Measurements from ENCODE around the gene JRKL.

The JRKL gene

GRCh38 chr11:96389720-96390487, at the start of gene JRKL, which contains the start of gene CCDC82:
Gene JRKL (plus strand): TSS chr11:96390013. CDS start chr11:96390650, 637 bp downstream.
Gene CCDC82 (minus strand): TSS chr11:96389912. CDS start chr11:96384747, 5,165 bp downstream.
- DNase-seq: peak; percentile 94

DNA sequence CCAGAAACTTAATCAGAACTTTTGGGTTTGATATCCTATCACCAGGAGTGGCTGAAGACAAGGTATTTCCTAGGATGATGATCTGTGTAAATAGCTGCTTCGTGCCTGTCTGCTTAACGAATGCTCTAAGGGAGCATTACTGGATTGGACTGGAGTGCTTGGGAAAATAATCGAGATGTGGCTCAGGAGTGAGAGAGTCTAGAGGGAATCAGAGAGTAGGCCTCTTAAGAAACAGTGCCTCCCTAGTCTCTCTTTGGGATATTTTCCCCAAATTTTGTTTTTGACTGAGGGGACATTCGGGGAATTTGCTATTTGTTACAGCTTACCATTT, 49.3 kb upstream of the JRKL start:
- DNase-seq: no peak

DNA sequence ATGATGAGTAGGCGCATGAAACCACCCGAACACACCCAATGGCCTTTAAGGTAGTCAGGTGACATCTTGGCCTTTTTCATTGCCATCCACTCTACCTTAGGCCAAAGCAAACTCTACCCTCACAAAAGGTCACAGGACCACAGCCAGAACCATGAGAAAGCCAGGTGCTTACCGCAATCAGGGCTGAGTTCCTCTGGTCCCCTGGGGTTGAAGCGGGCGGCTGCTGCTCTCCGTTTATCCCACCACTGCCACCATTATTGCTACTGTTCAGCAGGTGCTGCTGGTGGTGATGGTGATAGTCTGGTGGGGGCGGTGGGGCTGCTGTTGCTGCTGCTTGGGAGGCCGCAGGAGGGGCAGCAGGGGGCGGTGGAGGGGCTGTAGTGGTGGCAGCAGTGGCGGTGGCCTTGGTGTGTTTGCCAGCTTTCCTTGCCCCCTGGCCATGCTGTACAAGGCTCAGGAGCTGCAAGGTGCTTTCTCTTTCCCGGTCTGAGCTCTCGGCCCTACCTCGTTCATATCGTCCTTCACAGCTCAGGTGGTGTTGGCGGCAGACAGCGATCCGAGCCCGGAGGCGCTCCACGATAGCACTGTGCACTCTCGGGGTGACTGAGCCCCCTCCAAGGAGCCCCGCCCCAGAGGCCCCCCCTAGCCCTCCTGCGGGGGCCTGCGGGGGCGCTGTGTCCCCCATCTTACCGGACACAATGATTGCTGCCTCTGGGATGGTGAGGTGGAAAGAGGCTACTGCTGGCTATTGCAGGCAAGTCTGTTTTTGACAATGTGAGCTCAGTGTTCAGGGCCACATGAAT, 48.4 kb upstream of the JRKL start:
- DNase-seq: peak; percentile 69

DNA sequence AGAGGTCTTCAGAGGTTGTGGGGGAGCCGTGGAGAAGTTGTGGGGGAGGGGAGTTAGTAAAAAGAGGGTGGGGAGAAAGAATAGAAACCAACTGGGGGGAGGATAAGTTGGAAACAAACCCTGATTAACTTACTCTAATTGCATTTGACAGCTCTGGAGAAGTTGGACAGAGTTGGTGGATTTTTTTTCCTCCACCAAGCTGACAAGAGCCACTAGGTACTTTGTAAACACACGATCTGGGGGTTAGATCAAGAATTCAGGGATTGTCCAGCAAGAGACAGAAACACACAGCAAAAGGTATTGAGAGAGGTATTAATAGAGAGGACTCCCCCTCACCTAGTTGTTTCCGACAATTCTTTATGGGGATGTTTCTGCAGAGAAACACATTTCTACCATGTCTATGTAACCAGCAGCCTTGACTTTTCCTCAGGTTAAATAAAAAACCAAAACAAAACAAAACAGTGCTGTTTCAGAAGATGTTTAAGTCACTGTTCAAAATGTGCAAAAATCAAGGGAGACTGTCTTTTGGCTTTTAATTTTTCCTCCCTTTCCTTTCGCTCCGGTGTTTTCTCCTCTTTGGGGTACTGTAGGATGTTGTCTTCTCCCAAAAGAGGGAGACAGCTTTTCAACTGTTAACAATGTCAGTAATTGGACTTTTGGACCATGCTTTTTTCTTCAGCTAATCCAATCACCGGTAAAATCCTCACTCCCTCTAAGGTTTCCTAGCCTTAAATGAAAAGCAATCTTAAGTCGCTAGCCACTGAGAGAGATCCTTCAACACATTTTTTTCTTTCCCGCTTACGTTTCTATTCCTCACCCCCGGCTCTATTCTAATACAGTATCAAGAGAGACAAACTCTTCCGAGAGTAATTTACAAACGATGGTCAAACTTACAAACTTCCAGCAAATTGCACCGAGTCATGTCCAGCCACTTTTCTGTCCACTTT, 47.5 kb upstream of the JRKL start:
- DNase-seq: no peak

DNA sequence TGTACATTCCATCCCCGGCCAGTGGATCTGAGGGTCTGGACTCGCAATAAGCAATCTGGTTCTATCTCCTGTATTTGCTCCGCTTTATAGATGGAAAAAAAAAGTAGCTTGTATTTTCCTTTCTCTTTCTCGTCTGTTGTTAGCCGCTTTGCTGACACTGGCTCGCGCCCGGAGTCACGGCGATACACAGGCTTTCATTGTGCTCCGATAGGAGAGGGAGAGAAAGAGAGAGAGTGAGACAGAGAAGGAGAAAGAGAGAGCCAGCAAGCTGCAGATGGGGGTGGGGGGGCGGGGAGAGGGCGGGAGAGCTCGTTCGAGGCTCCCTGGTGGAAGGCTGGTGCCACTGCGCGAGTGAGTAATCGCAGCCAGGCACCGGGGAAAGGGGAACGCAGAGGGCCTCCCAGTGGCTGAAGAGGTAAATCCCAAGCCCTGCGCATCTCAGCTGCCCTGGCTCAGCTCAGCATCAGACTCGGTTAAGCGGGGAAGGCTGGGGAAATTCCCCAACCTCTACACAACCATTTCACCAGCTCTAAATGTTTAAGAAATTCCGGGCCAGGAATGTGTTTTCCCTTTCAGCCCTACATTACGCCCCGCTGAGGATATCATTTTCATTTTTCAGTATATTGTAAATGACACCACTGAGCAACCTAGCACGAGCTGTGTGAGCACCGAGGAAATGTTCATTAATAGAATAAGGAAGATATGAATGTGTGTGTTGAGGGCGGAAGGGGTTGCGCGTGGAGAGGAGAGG, 46.7 kb upstream of the JRKL start, which contains the start of gene MAML2:
Gene MAML2 (minus strand): TSS at position 235 of the 751 bp plus-strand sequence. CDS start 1,300 bp downstream, outside the sequence.
- DNase-seq: peak; percentile 90

DNA sequence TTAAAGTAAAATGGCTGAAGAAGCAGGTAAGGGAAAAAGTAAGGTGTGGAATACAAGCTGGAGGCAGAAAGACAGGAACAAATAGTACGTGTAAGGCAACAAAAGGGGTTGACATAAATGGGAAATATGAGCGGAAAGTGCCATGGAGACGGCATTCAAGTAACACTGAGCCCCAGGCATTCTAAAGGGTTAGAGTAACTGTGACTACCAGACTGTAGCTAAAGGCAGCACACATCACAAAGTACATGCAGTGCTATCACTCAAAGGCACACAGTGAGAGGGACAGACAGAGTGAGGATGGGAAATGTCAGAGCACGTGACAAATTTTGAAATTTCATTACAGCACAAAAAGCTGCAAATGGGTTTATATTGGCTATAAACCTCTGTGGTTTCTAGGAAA, 33.0 kb upstream of the JRKL start:
- no peak for DNase-seq

DNA sequence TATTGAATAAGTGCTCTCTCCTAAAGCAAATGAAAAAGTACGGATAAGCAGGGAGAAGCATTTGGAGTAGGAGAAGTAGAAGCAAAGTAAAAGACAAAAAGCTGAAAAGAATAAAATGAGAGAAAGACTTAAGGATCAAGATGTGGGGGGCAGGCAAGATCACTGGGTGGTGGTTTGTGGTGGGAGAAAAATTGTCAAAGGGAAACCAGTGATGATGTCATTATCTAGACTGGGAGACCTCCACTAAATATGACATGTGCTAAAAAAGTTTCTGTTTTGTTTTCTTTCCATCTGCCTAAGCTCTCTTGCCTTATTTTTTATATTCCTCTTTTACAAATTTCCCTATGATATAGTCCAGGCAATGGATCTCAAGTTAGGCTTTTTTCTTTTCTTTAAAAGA, 32.0 kb upstream of the JRKL start:
- DNase-seq: no peak

- DNase-seq: no peak
Observed at GRCh38 chr11:96358321-96358720, 31.5 kb upstream of the JRKL start.

DNA sequence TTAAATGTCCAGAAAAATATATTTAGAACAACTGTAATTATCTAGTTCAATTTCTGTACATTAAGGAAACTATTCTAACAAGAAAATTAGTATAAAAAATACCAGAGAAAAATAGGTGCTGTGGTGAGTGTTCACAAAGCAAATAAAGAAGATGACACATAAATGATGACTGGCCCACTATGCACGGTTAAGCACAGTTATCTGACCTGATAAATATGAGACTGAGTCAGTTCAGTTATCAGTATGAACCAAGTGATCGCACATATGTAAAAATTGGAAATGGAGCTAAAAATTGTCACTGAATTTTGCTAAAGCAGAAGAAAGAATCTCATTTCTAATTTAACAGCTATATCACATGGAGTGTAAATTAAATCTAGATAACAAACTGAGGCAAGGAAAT, 28.0 kb upstream of the JRKL start:
- no peak for DNase-seq

DNA sequence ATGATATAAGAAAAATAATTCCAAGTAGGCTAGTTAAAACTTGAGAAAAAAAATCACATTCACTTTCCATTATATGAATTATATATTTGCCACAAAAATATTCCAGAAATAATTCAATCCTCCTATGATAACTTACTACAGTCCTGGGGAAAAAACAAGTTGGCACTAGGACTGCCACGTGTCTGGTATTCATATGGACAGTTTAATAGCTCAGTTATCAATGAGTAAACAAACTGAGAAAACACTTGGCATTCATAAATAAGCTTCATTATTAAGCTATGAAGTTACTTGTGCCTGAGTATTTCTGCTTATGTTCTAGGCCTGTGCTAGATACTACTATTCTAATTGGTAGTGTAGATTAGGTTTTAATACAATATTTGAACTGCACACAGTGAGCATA, 24.3 kb upstream of the JRKL start:
- no peak for DNase-seq

DNA sequence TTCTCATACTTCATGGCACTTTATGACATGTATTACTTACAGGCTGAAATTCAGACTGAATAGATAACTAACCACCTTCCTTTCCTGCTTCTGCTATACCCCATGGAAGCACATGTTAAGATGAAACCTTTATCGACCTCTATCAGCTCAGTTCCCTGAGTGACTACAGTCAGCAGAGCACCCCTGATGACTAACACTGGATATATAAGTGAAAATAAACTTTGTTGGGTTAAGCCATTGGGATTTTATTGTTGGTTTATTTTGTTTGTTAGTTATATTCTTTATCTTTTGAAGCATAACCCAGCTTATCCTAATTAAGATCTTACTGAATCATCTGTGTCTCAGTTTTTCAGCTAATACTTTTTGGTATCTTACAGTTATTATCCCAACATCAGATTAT, 23.8 kb upstream of the JRKL start:
- DNase-seq: no peak

DNA sequence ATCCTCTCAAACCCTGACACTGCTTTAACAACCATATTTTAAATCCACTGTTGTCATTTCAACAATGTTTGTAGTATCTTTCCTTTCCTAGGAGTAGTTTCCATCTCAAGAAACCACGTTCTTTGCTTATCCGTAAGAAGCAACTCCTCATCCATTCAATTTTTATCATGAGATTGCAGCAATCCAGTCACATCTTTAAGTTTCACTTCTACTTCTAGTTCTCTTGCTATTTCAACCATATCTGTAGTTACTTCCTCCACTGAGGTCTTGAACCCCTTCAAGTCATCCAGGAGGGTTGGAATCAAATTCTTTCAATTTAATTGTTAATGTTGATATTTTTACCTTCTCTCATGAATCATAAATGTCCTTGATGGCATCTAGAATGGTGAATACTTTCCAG, 22.5 kb upstream of the JRKL start:
- DNase-seq: no peak

GRCh38 chr11:96373826-96374225, 16.0 kb upstream of the JRKL start:
- no peak for DNase-seq

DNA sequence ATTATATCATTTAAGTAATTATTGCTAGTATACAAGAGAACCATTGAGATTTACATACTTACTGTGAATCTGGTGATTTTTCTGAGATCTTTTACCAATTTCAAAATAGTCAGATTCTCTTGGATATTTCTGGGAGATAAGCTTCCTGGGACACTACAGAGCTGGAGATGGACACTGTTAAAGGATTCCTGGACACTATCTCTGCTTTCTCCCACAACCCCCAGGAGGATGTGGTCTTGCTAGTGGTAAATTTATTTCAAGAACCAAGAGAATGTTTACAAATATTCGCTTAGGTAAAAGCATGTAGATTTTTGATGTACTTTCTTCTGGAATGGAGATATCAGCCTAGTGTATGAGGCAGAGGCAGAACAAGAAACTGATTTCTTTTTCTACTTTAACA, 13.0 kb upstream of the JRKL start:
- DNase-seq: no peak

- no peak for DNase-seq
Observed at GRCh38 chr11:96384156-96384555, 5.7 kb upstream of the JRKL start.

DNA sequence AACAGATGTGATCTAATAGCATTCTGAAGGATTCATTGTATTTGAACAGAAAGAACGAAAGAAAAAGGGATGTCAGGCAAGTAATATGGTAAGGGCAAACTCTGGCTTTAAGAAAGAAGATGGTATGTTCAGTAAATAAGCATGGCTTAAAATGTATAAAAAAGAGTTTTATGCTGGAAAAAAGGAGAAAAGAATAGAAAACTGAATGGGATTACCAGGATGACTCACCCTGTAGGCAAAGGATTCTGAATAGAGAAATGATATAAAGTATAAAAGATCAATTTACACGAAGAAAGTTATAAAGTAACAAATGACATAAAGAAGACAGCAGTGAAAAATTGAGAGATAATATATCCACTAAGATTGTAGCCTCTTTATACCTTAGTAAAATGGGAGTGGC, 4.6 kb upstream of the JRKL start:
- DNase-seq: no peak

- no peak for DNase-seq
Observed at GRCh38 chr11:96388891-96389719, 708 bp upstream of the JRKL start.

DNA sequence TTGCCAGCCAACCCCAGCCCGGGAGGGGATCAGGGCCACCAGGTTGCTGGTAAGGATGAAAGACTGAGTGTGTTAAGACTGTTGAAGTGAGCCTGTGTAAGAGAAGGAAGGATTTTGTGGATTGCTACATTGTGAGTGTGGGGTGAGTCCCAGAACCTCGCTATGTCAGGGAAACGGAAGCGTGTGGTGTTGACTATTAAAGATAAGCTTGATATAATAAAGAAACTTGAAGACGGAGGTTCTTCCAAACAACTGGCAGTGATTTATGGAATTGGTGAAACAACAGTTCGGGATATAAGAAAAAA, 627 bp downstream of the JRKL start:
- DNase-seq: no peak

GRCh38 chr11:96391698-96392307, 2.0 kb downstream of the JRKL start:
- DNase-seq: no peak

DNA sequence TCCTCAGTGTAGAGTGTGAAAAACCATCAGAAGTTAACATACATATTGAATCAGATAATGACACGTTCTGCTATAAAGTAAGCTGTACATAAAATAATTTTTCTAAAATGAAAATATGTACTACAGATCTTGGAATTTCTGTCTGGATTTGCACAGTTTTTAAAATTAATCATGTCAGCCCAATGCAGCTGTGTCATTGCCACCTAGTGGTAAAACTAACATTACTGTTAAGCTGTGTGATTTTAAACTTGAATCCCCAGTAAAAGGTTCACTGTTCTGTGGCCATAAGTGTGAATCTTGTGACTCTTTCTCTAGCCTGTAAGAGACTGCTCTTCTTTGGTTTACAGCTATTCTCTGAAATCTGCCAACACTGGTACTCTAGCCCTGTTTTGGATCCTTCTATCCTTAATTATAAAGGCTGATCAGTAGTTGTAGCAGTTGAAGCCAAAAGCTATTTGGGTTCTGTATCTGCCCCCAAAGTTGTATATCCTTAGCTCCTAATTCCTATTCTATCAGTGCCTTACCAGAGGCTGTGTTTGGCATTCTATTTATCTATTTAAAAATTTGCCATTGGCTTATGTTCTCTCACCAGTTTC, 4.0 kb downstream of the JRKL start:
- no peak for DNase-seq

DNA sequence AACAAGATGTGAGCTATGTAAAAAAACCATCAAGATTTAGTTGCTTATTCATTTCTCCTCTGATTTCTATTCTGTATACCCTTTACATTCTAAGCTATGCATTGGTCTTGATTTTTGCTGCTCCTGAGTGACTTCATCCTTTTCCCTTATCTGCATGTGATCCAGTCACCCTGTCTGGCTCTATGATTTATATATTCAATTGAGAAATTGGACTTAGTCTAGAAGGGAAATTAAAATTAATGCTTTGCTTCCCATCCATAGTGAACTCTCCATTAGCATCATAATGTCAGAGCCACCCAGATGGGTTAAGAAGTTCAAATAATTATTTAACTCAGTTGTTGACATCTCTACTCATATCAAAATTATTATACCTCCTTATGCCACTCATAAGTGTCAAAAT, 5.0 kb downstream of the JRKL start:
- DNase-seq: no peak
